GM19238 (cell line): Measurements from ENCODE around the gene SHOX.
"Not testable (repeated sequence)": the region's sequence is repeated elsewhere in the genome, so short reads cannot be mapped to it uniquely, and the experiment has no call there.

Experiments used
- DNase-seq: peaks from one replicate; pipeline ENCODE4 v3.0.0; 2011; ENCODE audit warnings: low spot score; ENCODE audit not compliant: insufficient read length

The SHOX gene

GRCh38 chrX:621705-622503 is 8.7 kb upstream of the SHOX start:
- DNase-seq, result no peak

GRCh38 chrX:622802-623201 is 7.8 kb upstream of the SHOX start:
- DNase-seq, result not testable (repeated sequence)

DNA sequence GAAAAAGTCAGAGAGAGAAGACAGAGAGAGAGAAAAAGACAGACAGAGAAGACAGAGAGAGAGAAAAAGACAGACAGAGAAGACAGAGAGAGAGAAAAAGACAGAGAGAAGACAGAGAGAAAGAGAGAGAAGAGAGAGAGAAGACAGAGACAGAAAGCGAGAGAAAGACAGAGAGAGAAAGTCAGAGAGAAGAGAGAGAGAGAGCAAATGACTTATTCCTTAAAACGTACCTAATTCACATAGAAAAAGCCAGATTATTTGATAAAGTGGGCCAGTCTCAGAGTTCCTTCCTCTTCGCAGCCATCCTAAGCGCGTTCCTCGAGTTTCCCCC is 7.4 kb upstream of the SHOX start:
- DNase-seq, result no peak

GRCh38 chrX:623599-624315 is 6.8 kb upstream of the SHOX start:
- DNase-seq, result no peak

GRCh38 chrX:625137-625691 is 5.4 kb upstream of the SHOX start:
- DNase-seq, result no peak

- not testable (repeated sequence) for DNase-seq
Measured at GRCh38 chrX:626047-626446, 4.5 kb upstream of the SHOX start.

DNA sequence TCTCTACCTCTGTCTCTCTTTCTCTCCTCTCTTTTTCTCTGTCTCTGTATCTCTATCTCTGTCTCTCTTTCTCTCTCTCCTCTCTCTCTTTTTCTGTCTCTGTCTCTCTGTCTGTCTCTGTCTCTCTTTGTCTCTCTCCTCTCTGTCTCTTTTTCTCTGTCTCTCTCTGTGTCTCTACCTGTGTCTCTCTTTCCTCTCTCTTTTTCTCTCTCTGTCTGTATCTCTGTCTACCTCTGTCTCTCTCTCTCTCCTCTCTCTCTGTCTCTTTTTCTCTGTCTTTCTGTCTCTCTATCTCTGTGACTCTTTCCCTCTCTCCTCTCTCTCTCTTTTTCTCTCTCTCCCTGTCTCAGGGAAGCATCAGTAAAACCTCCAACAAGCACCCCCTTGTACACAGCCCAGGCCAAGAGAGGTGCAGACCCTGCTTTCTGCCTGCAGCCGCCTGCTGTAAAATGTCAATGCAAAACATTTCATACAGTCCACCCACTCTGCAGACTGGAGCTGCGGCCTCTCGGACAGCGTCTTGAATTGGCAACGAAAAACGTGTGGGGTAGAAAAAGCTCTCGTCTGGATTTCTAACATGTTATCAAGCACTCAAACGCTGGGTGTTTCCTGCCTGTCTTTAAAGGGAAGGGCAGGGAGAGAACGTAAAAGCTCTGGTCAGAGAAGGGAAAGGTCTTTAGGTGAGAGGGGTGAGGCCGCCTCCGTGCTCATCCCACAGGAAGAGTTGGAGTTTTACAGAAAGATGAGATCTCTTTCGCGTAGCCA is 3.7 kb upstream of the SHOX start:
- DNase-seq, result no peak

- DNase-seq, result no peak
Measured at GRCh38 chrX:627510-627981, 3.0 kb upstream of the SHOX start.

DNA sequence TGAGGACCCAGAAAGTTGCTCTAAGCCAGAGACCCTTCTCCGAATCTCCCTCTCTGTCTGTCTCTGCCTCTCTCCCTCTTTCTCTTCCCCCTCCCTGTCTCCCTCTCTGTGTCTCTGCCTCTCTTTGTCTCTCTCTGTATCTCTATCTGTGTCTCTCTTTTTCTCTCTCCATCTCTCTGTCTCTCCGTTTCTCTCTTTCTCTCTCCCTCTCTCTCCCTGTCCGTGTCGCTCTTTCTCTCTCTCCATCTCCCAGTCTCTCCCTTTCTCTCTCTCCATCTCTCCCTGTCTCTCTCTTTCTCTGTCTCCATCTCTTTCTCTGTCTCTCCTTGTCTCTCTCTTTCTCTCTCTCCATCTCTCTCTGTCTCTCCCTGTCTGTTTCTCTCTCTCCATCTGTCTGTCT is 2.6 kb upstream of the SHOX start:
- DNase-seq, result no peak

DNA sequence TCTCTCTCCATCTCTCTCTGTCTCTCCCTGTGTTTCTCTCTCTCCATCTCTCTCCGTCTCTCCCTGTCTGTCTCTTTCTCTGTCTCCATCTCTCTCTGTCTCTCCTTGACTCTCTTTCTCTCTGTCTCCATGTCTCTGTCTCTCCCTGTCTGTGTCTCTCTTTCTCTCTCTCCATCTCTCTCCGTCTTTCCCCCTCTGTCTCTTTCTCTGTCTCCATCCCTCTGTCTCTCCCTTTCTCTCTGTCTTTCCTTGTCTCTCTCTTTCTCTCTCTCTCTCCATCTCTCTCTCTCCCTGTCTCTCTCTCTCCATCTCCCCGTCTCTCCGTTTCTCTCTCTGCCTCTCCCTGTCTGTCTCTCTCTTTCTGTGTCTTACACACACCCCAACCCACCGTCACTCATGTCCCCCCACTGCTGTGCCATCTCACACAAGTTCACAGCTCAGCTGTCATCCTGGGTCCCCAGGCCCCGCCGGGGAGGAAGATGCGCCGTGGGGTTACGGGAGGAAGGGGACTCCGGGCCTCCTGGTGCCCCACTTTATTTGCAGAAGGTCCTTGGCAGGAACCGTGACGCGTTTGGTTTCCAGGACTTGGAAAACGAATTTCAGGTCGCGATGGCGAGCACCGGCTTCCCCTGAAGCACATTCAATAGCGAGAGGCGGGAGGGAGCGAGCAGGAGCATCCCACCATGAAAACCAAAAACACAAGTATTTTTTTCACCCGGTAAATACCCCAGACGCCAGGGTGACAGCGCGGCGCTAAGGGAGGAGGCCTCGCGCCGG is 1.2 kb upstream of the SHOX start:
- DNase-seq, result no peak

GRCh38 chrX:630007-630611 is 482 bp upstream of the SHOX start:
- DNase-seq, result no peak

DNA sequence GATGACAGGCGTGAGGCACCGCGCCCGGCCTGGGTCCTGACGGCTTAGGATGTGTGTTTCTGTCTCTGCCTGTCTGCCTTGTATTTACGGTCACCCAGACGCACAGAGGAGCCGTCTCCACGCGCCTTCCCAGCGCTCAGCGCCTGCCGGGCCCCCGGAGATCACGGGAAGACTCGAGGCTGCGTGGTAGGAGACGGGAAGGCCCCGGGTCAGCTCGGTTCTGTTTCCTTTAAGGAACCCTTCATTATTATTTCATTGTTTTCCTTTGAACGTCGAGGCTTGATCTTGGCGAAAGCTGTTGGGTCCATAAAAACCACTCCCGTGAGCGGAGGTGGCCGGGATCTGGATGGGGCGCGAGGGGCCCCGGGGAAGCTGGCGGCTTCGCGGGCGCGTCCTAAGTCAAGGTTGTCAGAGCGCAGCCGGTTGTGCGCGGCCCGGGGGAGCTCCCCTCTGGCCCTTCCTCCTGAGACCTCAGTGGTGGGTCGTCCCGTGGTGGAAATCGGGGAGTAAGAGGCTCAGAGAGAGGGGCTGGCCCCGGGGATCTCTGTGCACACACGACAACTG is 1.3 kb downstream of the SHOX start:
- DNase-seq, result no peak

- no peak for DNase-seq
Measured at GRCh38 chrX:632366-633042, 1.9 kb downstream of the SHOX start.

- DNase-seq, result no peak
Measured at GRCh38 chrX:633043-633984, 2.7 kb downstream of the SHOX start.

DNA sequence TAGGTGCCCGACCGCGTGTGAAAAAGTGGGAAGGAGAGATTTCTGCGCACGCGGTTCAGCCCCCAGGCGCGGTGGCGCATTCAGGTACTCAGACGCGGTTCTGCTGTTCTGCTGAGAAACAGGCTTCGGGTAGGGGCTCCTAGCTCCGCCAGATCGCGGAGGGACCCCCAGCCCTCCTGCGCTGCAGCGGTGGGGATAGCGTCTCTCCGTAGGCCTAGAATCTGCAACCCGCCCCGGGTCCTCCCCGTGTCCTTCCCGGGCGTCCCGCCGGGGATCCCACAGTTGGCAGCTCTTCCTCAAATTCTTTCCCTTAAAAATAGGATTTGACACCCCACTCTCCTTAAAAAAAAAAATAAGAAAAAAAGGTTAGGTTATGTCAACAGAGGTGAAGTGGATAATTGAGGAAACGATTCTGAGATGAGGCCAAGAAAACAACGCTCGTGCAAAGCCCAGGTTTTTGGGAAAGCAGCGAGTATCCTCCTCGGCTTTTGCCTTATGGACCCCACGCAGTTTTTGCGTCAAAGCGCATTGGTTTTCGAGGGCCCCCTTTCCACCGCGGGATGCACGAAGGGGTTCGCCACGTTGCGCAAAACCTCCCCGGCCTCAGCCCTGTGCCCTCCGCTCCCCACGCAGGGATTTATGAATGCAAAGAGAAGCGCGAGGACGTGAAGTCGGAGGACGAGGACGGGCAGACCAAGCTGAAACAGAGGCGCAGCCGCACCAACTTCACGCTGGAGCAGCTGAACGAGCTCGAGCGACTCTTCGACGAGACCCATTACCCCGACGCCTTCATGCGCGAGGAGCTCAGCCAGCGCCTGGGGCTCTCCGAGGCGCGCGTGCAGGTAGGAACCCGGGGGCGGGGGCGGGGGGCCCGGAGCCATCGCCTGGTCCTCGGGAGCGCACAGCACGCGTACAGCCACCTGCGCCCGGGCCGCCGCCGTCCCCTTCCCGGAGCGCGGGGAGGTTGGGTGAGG is 3.7 kb downstream of the SHOX start:
- no peak for DNase-seq

DNA sequence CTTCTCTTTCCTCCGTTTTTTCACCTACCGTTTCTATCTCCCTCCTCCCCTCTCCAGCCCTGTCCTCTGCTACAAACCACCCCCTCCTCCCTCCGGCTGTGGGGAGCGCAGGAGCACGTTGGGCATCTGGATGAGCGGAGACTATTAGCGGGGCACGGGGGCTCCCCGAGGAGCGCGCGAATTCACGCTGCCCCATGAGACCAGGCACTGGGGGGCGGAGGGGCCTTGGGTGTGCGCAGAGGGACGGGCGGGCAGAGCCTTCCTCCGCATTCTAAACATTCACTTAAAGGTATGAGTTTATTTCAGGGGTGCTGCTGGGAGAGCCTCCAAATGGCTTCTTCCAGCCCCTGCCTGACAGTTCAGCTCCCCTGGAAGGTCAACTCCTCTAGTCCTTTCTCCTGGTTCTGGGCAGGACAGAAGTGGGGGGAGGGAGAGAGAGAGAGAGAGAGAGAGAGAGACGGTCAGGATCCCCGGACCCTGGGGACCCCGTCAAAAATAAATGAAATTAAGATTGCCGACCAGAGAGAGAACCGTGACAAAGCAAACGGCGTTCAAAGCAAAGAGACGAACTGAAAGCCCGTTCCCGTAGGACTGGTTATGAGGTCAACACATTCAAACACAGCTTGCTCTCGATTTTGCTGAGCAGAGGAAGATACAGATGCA is 5.0 kb downstream of the SHOX start:
- no peak for DNase-seq
